ENCODE results near the gene TP63. TPM values are rescaled to one million over a fixed set of nuclear protein-coding genes. Genes with fewer than 3 reads are reported as not detected.
A peak's percentile ranks its signal among the peaks of the same experiment; 100 is the strongest.

Gene TP63
- polyA plus RNA-seq, 1 experiment = not detected

GRCh38 chr3:189822726-189823125 lies 191.5 kb downstream of the TP63 start:
- POLR2A ChIA-PET = no interaction called here
- Histone ChIP-seq H3K27ac (ENCODE audit: low read depth, low read length) (no peak overlapping the region), H3K27me3 (ENCODE audit: control insufficient read depth, insufficient read depth, low read length) (no peaks in the 10 kb centered on the region), H3K9me3 (ENCODE audit: control insufficient read depth, insufficient read depth, low read length) (no peaks in the 10 kb centered on the region), H3K4me3 (ENCODE audit: low read depth, low read length) (no peak overlapping the region)
- CTCF ChIA-PET = interaction anchor here (0.6 kb wide), 1 partner anchor 553 kb away, joined by 8 read pairs; no protein-coding TSS in a partner anchor
- DNase-seq (ENCODE audit: low read depth, low spot score) = no peak
- TF ChIP-seq CTCF (IDR thresholded peaks at IDR 0.05; ENCODE audit: low read depth, low read length) = peak; percentile 11; the same call in 1 of the 2 replicates

- ChIA-PET POLR2A (interaction anchor here (0.6 kb wide), 1 partner anchor 143 kb away, joined by 3 read pairs; no protein-coding TSS in a partner anchor), CTCF (interaction anchor here (0.6 to 1.1 kb wide), 2 partner anchors 8 to 14 kb away, joined by 3 to 6 read pairs; no protein-coding TSS in a partner anchor)
- no peak overlapping the region for H3K4me3 ChIP-seq (ENCODE audit: low read depth, low read length)
- no peaks in the 10 kb centered on the region for H3K27me3 ChIP-seq (ENCODE audit: control insufficient read depth, insufficient read depth, low read length)
- DNase-seq (ENCODE audit: low read depth, low spot score) = peak; percentile 51
- H3K9me3 ChIP-seq (ENCODE audit: control insufficient read depth, insufficient read depth, low read length) = no peaks in the 10 kb centered on the region
- H3K27ac ChIP-seq (ENCODE audit: low read depth, low read length) = no peak overlapping the region
- TF ChIP-seq CTCF (IDR thresholded peaks at IDR 0.05; ENCODE audit: low read depth, low read length) = no peak
Observed at GRCh38 chr3:189824629-189825312, 193.6 kb downstream of the TP63 start.

GRCh38 chr3:189826566-189826965 lies 195.4 kb downstream of the TP63 start:
- H3K9me3 ChIP-seq (ENCODE audit: control insufficient read depth, insufficient read depth, low read length) = no peaks in the 10 kb centered on the region
- ChIA-PET CTCF (no interaction called here), POLR2A (no interaction called here)
- no peaks in the 10 kb centered on the region for H3K27me3 ChIP-seq (ENCODE audit: control insufficient read depth, insufficient read depth, low read length)
- no peak overlapping the region for H3K27ac ChIP-seq (ENCODE audit: low read depth, low read length)
- H3K4me3 ChIP-seq (ENCODE audit: low read depth, low read length) = no peak overlapping the region
- no peak for DNase-seq (ENCODE audit: low read depth, low spot score)
- TF ChIP-seq CTCF (IDR thresholded peaks at IDR 0.05; ENCODE audit: low read depth, low read length) = no peak

- H3K9me3 ChIP-seq (ENCODE audit: control insufficient read depth, insufficient read depth, low read length) = no peaks in the 10 kb centered on the region
- H3K27me3 ChIP-seq (ENCODE audit: control insufficient read depth, insufficient read depth, low read length) = no peaks in the 10 kb centered on the region
- H3K4me3 ChIP-seq (ENCODE audit: low read depth, low read length) = no peak overlapping the region
- ChIA-PET POLR2A (no interaction called here), CTCF (no interaction called here)
- no peak overlapping the region for H3K27ac ChIP-seq (ENCODE audit: low read depth, low read length)
- TF ChIP-seq CTCF (IDR thresholded peaks at IDR 0.05; ENCODE audit: low read depth, low read length) = no peak
- DNase-seq (ENCODE audit: low read depth, low spot score) = no peak
Observed at GRCh38 chr3:189827108-189827507, 195.9 kb downstream of the TP63 start.

GRCh38 chr3:189830401-189830800 lies 199.2 kb downstream of the TP63 start:
- no peaks in the 10 kb centered on the region for H3K27me3 ChIP-seq (ENCODE audit: control insufficient read depth, insufficient read depth, low read length)

More at GRCh38 chr3:189830401-189830800, 199.2 kb downstream of the TP63 start:
- Histone ChIP-seq H3K9me3 (ENCODE audit: control insufficient read depth, insufficient read depth, low read length) (no peaks in the 10 kb centered on the region), H3K27ac (ENCODE audit: low read depth, low read length) (no peak overlapping the region), H3K4me3 (ENCODE audit: low read depth, low read length) (no peak overlapping the region)
- ChIA-PET CTCF (no interaction called here), POLR2A (no interaction called here)
- no peak for DNase-seq (ENCODE audit: low read depth, low spot score)
- TF ChIP-seq CTCF (IDR thresholded peaks at IDR 0.05; ENCODE audit: low read depth, low read length) = no peak

Measured in AG04450 (cell line).